Heart right ventricle (tissue), 16 donors: ENCODE results near the gene RAX2. TPM values are rescaled to one million over a fixed set of nuclear protein-coding genes. Genes with fewer than 3 reads are reported as not detected.

Experiments
- ATAC-seq, 8 donors: fragments of 200-7000 bp; cut with Tn5 transposase; one replicate each; pipeline ENCODE4 v1.9.1; 2020; ENCODE audit warnings: mild to moderate bottlenecking in 8 of 8, moderate library complexity in 8 of 8, moderate number of reproducible peaks in 1 of 8
- DNase-seq, 2 donors: peaks; one replicate each; pipeline ENCODE4 v3.0.0-alpha.2; 2020
- H3K27ac ChIP-seq, 10 donors: fragments of 200-600 bp; sonication (generic) in 2 of 10; one replicate each; pipeline versions ENCODE4 v1.5.0 to v1.8.0; 2020 to 2022; ENCODE audit warnings: mild to moderate bottlenecking in 3 of 10
- H3K27me3 ChIP-seq, 7 donors: fragments of 200-600 bp; one replicate each; pipeline ENCODE4 v1.8.0; 2021 to 2022; ENCODE audit warnings: mild to moderate bottlenecking in 2 of 7
- H3K36me3 ChIP-seq, 9 donors: fragments of 200-600 bp; sonication (generic) in 1 of 9; one replicate each; pipeline versions ENCODE4 v1.5.0 to v1.8.0; 2020 to 2022; ENCODE audit warnings: mild to moderate bottlenecking in 2 of 9
- H3K4me1 ChIP-seq, 9 donors: fragments of 200-600 bp; sonication (generic) in 1 of 9; one replicate each; pipeline versions ENCODE4 v1.5.0 to v1.8.0; 2020 to 2022; ENCODE audit warnings: mild to moderate bottlenecking in 4 of 9
- H3K4me3 ChIP-seq, 10 donors: fragments of 200-600 bp; sonication (generic) in 2 of 10; one replicate each; pipeline versions ENCODE4 v1.5.0 to v1.8.0; 2020 to 2022; ENCODE audit warnings: mild to moderate bottlenecking in 7 of 10, moderate library complexity in 2 of 10
- H3K9me3 ChIP-seq, 11 donors: fragments of 200-600 bp in 10 of 11; sonication (generic) in 2 of 11; one replicate each; pipeline versions ENCODE4 v1.5.0 to v1.8.0; 2013 to 2022; ENCODE audit warnings: mild to moderate bottlenecking in 2 of 11, control low read depth in 1 of 11, moderate library complexity in 1 of 11
- WGBS, 2 donors: extraction: QIAGEN DNeasy Blood & Tissue Kit; methylation state at CpG; one replicate each; pipeline ENCODE4 v1.1.7; 2013; ENCODE audit warnings: inconsistent platforms in 1 of 2; 5-methylcytosine and 5-hydroxymethylcytosine counted together
- intact Hi-C, 10 donors: fragments of 100-400 bp; cut with DNase I; formaldehyde crosslinking; loops; one replicate each; pipeline versions ENCODE4 v1.11.1 to v1.14.2; 2022
- polyA plus RNA-seq, 2 donors: library from polyadenylated mRNA; stranded (reverse); fragments of 200-250 nt; gene quantifications; one replicate each; pipeline ENCODE4 v1.2.3, GENCODE V29; 2013
- total RNA-seq, 10 donors: library from RNA; stranded (reverse); fragmentation: NEBNext Ultra II Directional in 3 of 10; extraction: Animal tissue kit (Norgen Biotek cat#: 25700) in 3 of 10; gene quantifications; one replicate each; pipeline versions ENCODE4 v1.2.1 to v1.2.4, GENCODE V29; 2021 to 2023
- TF ChIP-seq, protein P1 (sequence below), 9 donors: fragments of 200-600 bp; sonication (generic) in 2 of 9; IDR thresholded peaks; one replicate each; pipeline versions ENCODE4 v1.5.0 to v1.8.0; 2021 to 2022; ENCODE audit warnings: antibody characterized with exemption in 9 of 9, mild to moderate bottlenecking in 5 of 9, moderate library complexity in 1 of 9
- donor health status: Arrhythmogenic right ventricular cardiomyopathy.
- donor health status: ischemic (EF 13 %, LVEDD 7.1; RV severe dilation, severe dysfunction).
- donor health status: healthy with polysubstance abuse.
- donor health status: DM: no; HTN: yes; CAD: no.
- donor health status: DM: no; HTN: no; CAD: no.
- donor health status: ischemic (EF 25% LVEDD 6.9; RV normal size, moderate dysfunction).
- donor health status: ischemic (EF 25% LVEDD 5.7; RV mildly dilated, moderate dysfunction).
- donor health status: healthy.
- donor health status: DM: yes; HTN: yes; CAD: no.
- donor health status: Ischemic cardiomyopathy.
- donor health status: ischemic (EF 35%, LVEDD 5.7; RV mildly dilated, moderate dysfunction).
- donor health status: nonischemic (EF 11% LVEDD 7.7; RV severe dilation, severe dysfunction).
- donor health status: DM: yes; HTN: yes; CAD: no.
- donor health status: PGD.
- donor health status: ischemic (EF 29% LVEDD 5.4; RV normal size, mild dysfunction).
- donor health status: nonischemic (EF 23%, LVEDD 6.1; RV moderate dilation, normal function).

RAX2 gene
- total and polyA plus RNA-seq, 12 donors = not detected

- WGBS, 2 donors = 90 to 93% methylated on average over 24 of the region's 24 CpGs
- H3K9me3 ChIP-seq = no peaks in the 10 kb centered on the region
- no peak overlapping the region for H3K4me3 ChIP-seq
- H3K36me3 ChIP-seq = no peaks in the 10 kb centered on the region
- DNase-seq (no peak), ATAC-seq (no peak)
- TF ChIP-seq, protein P1, sequence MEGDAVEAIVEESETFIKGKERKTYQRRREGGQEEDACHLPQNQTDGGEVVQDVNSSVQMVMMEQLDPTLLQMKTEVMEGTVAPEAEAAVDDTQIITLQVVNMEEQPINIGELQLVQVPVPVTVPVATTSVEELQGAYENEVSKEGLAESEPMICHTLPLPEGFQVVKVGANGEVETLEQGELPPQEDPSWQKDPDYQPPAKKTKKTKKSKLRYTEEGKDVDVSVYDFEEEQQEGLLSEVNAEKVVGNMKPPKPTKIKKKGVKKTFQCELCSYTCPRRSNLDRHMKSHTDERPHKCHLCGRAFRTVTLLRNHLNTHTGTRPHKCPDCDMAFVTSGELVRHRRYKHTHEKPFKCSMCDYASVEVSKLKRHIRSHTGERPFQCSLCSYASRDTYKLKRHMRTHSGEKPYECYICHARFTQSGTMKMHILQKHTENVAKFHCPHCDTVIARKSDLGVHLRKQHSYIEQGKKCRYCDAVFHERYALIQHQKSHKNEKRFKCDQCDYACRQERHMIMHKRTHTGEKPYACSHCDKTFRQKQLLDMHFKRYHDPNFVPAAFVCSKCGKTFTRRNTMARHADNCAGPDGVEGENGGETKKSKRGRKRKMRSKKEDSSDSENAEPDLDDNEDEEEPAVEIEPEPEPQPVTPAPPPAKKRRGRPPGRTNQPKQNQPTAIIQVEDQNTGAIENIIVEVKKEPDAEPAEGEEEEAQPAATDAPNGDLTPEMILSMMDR (IDR thresholded peaks at IDR 0.05) = no peak
- no peaks in the 10 kb centered on the region for H3K4me1 ChIP-seq
- intact Hi-C loops = no loop called here
- H3K27ac ChIP-seq = no peak overlapping the region
- peaks cover 0 to 7% (median 0%) of the 10 kb centered on the region in 7 donors for H3K27me3 ChIP-seq
These were observed 31.6 kb downstream of the RAX2 start for GRCh38 chr19:3740431-3740830.

DNA sequence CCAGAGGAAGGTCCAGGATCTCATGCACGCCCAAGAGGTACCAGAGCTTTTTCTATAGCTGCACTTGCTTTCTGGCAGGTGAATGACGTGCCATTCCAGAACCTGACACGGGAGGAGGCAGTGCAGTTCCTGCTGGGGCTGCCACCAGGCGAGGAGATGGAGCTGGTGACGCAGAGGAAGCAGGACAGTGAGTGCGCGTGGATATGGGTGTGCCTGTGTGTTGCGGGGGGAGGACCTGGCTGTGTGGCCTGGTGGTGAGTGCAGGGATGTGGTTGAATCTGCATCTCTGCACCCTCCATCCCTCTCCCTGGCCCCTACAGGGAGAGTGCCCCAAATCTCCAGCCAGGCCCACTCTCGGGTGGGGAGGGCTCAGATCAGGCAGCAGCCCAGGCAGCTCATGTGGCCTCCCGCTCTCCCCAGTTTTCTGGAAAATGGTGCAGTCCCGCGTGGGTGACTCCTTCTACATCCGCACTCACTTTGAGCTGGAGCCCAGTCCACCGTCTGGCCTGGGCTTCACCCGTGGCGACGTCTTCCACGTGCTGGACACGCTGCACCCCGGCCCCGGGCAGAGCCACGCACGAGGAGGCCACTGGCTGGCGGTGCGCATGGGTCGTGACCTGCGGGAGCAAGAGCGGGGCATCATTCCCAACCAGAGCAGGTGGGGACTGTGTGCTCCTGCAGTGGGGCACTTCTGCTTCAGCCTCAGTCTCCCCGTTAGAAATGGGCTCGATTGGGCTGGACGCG is 33.4 kb downstream of the RAX2 start:
- TF ChIP-seq, protein P1 (IDR thresholded peaks at IDR 0.05) = no peak

GRCh38 chr19:3737487-3738205 is 34.4 kb downstream of the RAX2 start:
- Histone ChIP-seq H3K27me3 (peaks cover 0 to 20% (median 0%) of the 10 kb centered on the region in 7 donors), H3K27ac (no peak overlapping the region), H3K36me3 (no peaks in the 10 kb centered on the region), H3K4me1 (no peaks in the 10 kb centered on the region), H3K4me3 (no peak overlapping the region), H3K9me3 (no peaks in the 10 kb centered on the region)
- WGBS, 2 donors = 83 to 87% methylated on average over 10 of the region's 10 CpGs
- intact Hi-C loops = no loop called here
- DNase-seq = no peak
- no peak for ATAC-seq
- TF ChIP-seq, protein P1 (IDR thresholded peaks at IDR 0.05) = no peak

More for the DNA sequence above, 33.4 kb downstream of the RAX2 start:
- intact Hi-C loops = no loop called here
- WGBS, 2 donors = 84 to 85% methylated on average over 32 of the region's 32 CpGs
- ATAC-seq (no peak), DNase-seq (no peak)
- no peaks in the 10 kb centered on the region for H3K4me1 ChIP-seq
- peaks cover 0 to 18% (median 0%) of the 10 kb centered on the region in 7 donors for H3K27me3 ChIP-seq
- H3K36me3 ChIP-seq = no peaks in the 10 kb centered on the region
- no peaks in the 10 kb centered on the region for H3K9me3 ChIP-seq
- H3K27ac ChIP-seq = no peak overlapping the region
- H3K4me3 ChIP-seq = no peak overlapping the region

GRCh38 chr19:3736106-3736724 is 35.8 kb downstream of the RAX2 start:
- Histone ChIP-seq H3K27me3 (peaks cover 0 to 20% (median 0%) of the 10 kb centered on the region in 7 donors), H3K4me1 (no peaks in the 10 kb centered on the region), H3K9me3 (no peaks in the 10 kb centered on the region), H3K36me3 (no peaks in the 10 kb centered on the region), H3K27ac (no peak overlapping the region), H3K4me3 (no peak overlapping the region)
- 77 to 78% methylated on average over 21 of the region's 21 CpGs for WGBS, 2 donors
- no peak for DNase-seq
- intact Hi-C loops = no loop called here
- TF ChIP-seq, protein P1 (IDR thresholded peaks at IDR 0.05) = no peak
- peak in 1 of 8 donors; percentile 15 for ATAC-seq
